Activated CD4-positive, alpha-beta memory T cell treated with anti-CD3 and anti-CD28 coated beads, Interleukin-2, amount 10 ng/mL, durations not matched to agents 7 days and 5 days (primary cell): ENCODE measurements around the gene AXDND1. TPM values are rescaled to one million over a fixed set of nuclear protein-coding genes. Genes with fewer than 3 reads are reported as not detected.
"Not testable (repeated sequence)": the region's sequence is repeated elsewhere in the genome, so short reads cannot be mapped to it uniquely, and the experiment has no call there.

Experiments
- CTCF ChIA-PET: fragments of 350-600 bp; sonication (Branson Sonifier 250); formaldehyde crosslinking; loops from one replicate; lab custom pipeline; 2021; ENCODE audit warnings: antibody characterized with exemption, inconsistent platforms; lab: Charles Lee
- POLR2A ChIA-PET: fragments of 350-600 bp; sonication (Branson Sonifier 250); formaldehyde crosslinking; loops from one replicate; lab custom pipeline; 2021; ENCODE audit warnings: antibody characterized with exemption; lab: Charles Lee
- DNase-seq: peaks from one replicate; pipeline ENCODE4 v3.0.0-alpha.2; 2020
- H3K27ac Mint-ChIP-seq: one replicate; pipeline ENCODE4 v1.8.0; 2021; ENCODE audit warnings: mild to moderate bottlenecking, mixed read lengths
- H3K27me3 Mint-ChIP-seq: one replicate; pipeline ENCODE4 v1.8.0; 2021; ENCODE audit warnings: mixed read lengths
- H3K36me3 Mint-ChIP-seq: one replicate; pipeline ENCODE4 v1.8.0; 2021; ENCODE audit warnings: low read depth, mixed read lengths
- H3K4me1 Mint-ChIP-seq: one replicate; pipeline ENCODE4 v1.8.0; 2021; ENCODE audit warnings: mixed read lengths
- H3K4me3 Mint-ChIP-seq: one replicate; pipeline ENCODE4 v1.8.0; 2021; ENCODE audit warnings: mild to moderate bottlenecking, mixed read lengths
- H3K9me3 Mint-ChIP-seq: one replicate; pipeline ENCODE4 v1.8.0; 2021; ENCODE audit warnings: mixed read lengths
- total RNA-seq, 2 experiments: library from RNA; stranded (reverse); gene quantifications; one replicate each; pipeline ENCODE4 v1.2.3, GENCODE V29; 2021

The AXDND1 gene
- total RNA-seq, 2 experiments from 2014 or later: 0.58 TPM; not detected in 1

- H3K27me3 Mint-ChIP-seq, DNase-seq, H3K36me3 Mint-ChIP-seq, H3K4me3 Mint-ChIP-seq, H3K27ac Mint-ChIP-seq, POLR2A ChIA-PET, H3K4me1 Mint-ChIP-seq, H3K9me3 Mint-ChIP-seq, CTCF ChIA-PET: not testable (repeated sequence)
Measured at GRCh38 chr1:179442846-179443245, 77.1 kb downstream of the AXDND1 start.

- no peaks in the 10 kb centered on the region for H3K36me3 Mint-ChIP-seq
- peaks cover 6% of the 10 kb centered on the region for H3K27me3 Mint-ChIP-seq
- ChIA-PET CTCF (no interaction called here), POLR2A (no interaction called here)
- no peaks in the 10 kb centered on the region for H3K4me1 Mint-ChIP-seq
- H3K27ac Mint-ChIP-seq: no peak overlapping the region
- H3K9me3 Mint-ChIP-seq: no peaks in the 10 kb centered on the region
- no peak for DNase-seq
- H3K4me3 Mint-ChIP-seq: no peak overlapping the region
Measured at GRCh38 chr1:179445593-179445992, 79.8 kb downstream of the AXDND1 start.

GRCh38 chr1:179447489-179447888, 81.7 kb downstream of the AXDND1 start:
- POLR2A ChIA-PET: no interaction called here
- Mint-ChIP-seq H3K4me1 (no peaks in the 10 kb centered on the region), H3K27ac (no peak overlapping the region)

GRCh38 chr1:179448437-179449149, 82.8 kb downstream of the AXDND1 start:
- Mint-ChIP-seq H3K9me3 (peaks cover 6% of the 10 kb centered on the region), H3K4me1 (no peaks in the 10 kb centered on the region), H3K27me3 (peaks cover 6% of the 10 kb centered on the region), H3K27ac (no peak overlapping the region), H3K36me3 (no peaks in the 10 kb centered on the region), H3K4me3 (no peak overlapping the region)
- POLR2A ChIA-PET: no interaction called here
- CTCF ChIA-PET: interaction anchor here (0.6 to 1.7 kb wide), 4 partner anchors 9 to 696 kb away, joined by 3 to 5 read pairs (median 4); no protein-coding TSS in a partner anchor
- DNase-seq: no peak

More at GRCh38 chr1:179447489-179447888, 81.7 kb downstream of the AXDND1 start:
- CTCF ChIA-PET: interaction anchor here (1.0 to 1.7 kb wide), 4 partner anchors 10 to 368 kb away, joined by 3 to 5 read pairs (median 3); no protein-coding TSS in a partner anchor
- peaks cover 6% of the 10 kb centered on the region for H3K9me3 Mint-ChIP-seq
- H3K36me3 Mint-ChIP-seq: no peaks in the 10 kb centered on the region
- H3K4me3 Mint-ChIP-seq: no peak overlapping the region
- peaks cover 6% of the 10 kb centered on the region for H3K27me3 Mint-ChIP-seq
- no peak for DNase-seq

GRCh38 chr1:179459606-179460206, 93.9 kb downstream of the AXDND1 start:
- CTCF ChIA-PET, DNase-seq, H3K4me1 Mint-ChIP-seq, H3K36me3 Mint-ChIP-seq, H3K27me3 Mint-ChIP-seq, H3K4me3 Mint-ChIP-seq, H3K27ac Mint-ChIP-seq, H3K9me3 Mint-ChIP-seq, POLR2A ChIA-PET: not testable (repeated sequence)

- POLR2A ChIA-PET, H3K27me3 Mint-ChIP-seq, H3K4me3 Mint-ChIP-seq, H3K27ac Mint-ChIP-seq, CTCF ChIA-PET, H3K4me1 Mint-ChIP-seq, H3K36me3 Mint-ChIP-seq, DNase-seq, H3K9me3 Mint-ChIP-seq: not testable (repeated sequence)
Measured at GRCh38 chr1:179465661-179466060, 99.9 kb downstream of the AXDND1 start.

- no peak overlapping the region for H3K4me3 Mint-ChIP-seq
- no peaks in the 10 kb centered on the region for H3K4me1 Mint-ChIP-seq
- H3K27ac Mint-ChIP-seq: no peak overlapping the region
- peaks cover 34% of the 10 kb centered on the region for H3K9me3 Mint-ChIP-seq
- CTCF ChIA-PET: no interaction called here
- POLR2A ChIA-PET: no interaction called here
- no peaks in the 10 kb centered on the region for H3K36me3 Mint-ChIP-seq
- DNase-seq: no peak
- H3K27me3 Mint-ChIP-seq: no peaks in the 10 kb centered on the region
Measured at GRCh38 chr1:179474713-179475112, 108.9 kb downstream of the AXDND1 start.

GRCh38 chr1:179476484-179476883, 110.7 kb downstream of the AXDND1 start:
- Mint-ChIP-seq H3K36me3 (no peaks in the 10 kb centered on the region), H3K4me3 (no peak overlapping the region), H3K27me3 (no peaks in the 10 kb centered on the region), H3K27ac (no peak overlapping the region), H3K9me3 (peaks cover 35% of the 10 kb centered on the region), H3K4me1 (no peaks in the 10 kb centered on the region)
- ChIA-PET POLR2A (no interaction called here), CTCF (no interaction called here)
- DNase-seq: no peak

GRCh38 chr1:179478370-179478769, 112.6 kb downstream of the AXDND1 start:
- no peak overlapping the region for H3K27ac Mint-ChIP-seq
- no peaks in the 10 kb centered on the region for H3K27me3 Mint-ChIP-seq
- H3K36me3 Mint-ChIP-seq: no peaks in the 10 kb centered on the region
- POLR2A ChIA-PET: no interaction called here
- H3K4me3 Mint-ChIP-seq: no peak overlapping the region
- CTCF ChIA-PET: no interaction called here
- H3K4me1 Mint-ChIP-seq: no peaks in the 10 kb centered on the region
- peaks cover 35% of the 10 kb centered on the region for H3K9me3 Mint-ChIP-seq
- no peak for DNase-seq

GRCh38 chr1:179490611-179491010, 124.8 kb downstream of the AXDND1 start:
- ChIA-PET POLR2A (no interaction called here), CTCF (no interaction called here)
- no peaks in the 10 kb centered on the region for H3K27me3 Mint-ChIP-seq
- H3K4me3 Mint-ChIP-seq: no peak overlapping the region
- H3K9me3 Mint-ChIP-seq: peaks cover 10% of the 10 kb centered on the region
- DNase-seq: no peak
- H3K27ac Mint-ChIP-seq: no peak overlapping the region
- no peaks in the 10 kb centered on the region for H3K36me3 Mint-ChIP-seq
- H3K4me1 Mint-ChIP-seq: no peaks in the 10 kb centered on the region

GRCh38 chr1:179493323-179493722, 127.6 kb downstream of the AXDND1 start:
- no peak for DNase-seq
- POLR2A ChIA-PET: no interaction called here

GRCh38 chr1:179506199-179506598, 140.4 kb downstream of the AXDND1 start:
- no peaks in the 10 kb centered on the region for H3K9me3 Mint-ChIP-seq
- no peaks in the 10 kb centered on the region for H3K27me3 Mint-ChIP-seq
- no peak for DNase-seq
- H3K27ac Mint-ChIP-seq: no peak overlapping the region
- no peaks in the 10 kb centered on the region for H3K36me3 Mint-ChIP-seq
- ChIA-PET CTCF (no interaction called here), POLR2A (no interaction called here)
- peaks cover 3% of the 10 kb centered on the region for H3K4me1 Mint-ChIP-seq
- no peak overlapping the region for H3K4me3 Mint-ChIP-seq

More at GRCh38 chr1:179493323-179493722, 127.6 kb downstream of the AXDND1 start:
- CTCF ChIA-PET: no interaction called here
- peaks cover 2% of the 10 kb centered on the region for H3K9me3 Mint-ChIP-seq
- H3K27me3 Mint-ChIP-seq: no peaks in the 10 kb centered on the region
- H3K4me1 Mint-ChIP-seq: no peaks in the 10 kb centered on the region
- no peaks in the 10 kb centered on the region for H3K36me3 Mint-ChIP-seq
- H3K27ac Mint-ChIP-seq: no peak overlapping the region
- no peak overlapping the region for H3K4me3 Mint-ChIP-seq

- ChIA-PET CTCF (no interaction called here), POLR2A (no interaction called here)
- no peaks in the 10 kb centered on the region for H3K36me3 Mint-ChIP-seq
- no peak for DNase-seq
- H3K4me3 Mint-ChIP-seq: no peak overlapping the region
- H3K27me3 Mint-ChIP-seq: peaks cover 2% of the 10 kb centered on the region
- no peaks in the 10 kb centered on the region for H3K9me3 Mint-ChIP-seq
- H3K4me1 Mint-ChIP-seq: peaks cover 3% of the 10 kb centered on the region
- no peak overlapping the region for H3K27ac Mint-ChIP-seq
Measured at GRCh38 chr1:179509384-179509783, 143.6 kb downstream of the AXDND1 start.

GRCh38 chr1:179510038-179510437, 144.3 kb downstream of the AXDND1 start:
- Mint-ChIP-seq H3K4me1 (peaks cover 3% of the 10 kb centered on the region), H3K27me3 (peaks cover 2% of the 10 kb centered on the region), H3K9me3 (no peaks in the 10 kb centered on the region), H3K4me3 (no peak overlapping the region), H3K36me3 (no peaks in the 10 kb centered on the region), H3K27ac (no peak overlapping the region)
- DNase-seq: no peak
- POLR2A ChIA-PET: no interaction called here
- CTCF ChIA-PET: no interaction called here
